Activated naive CD8-positive, alpha-beta T cell treated with anti-CD3 and anti-CD28 coated beads for 36 hours (primary cell): ENCODE results near the gene AUH. TPM values are rescaled to one million over a fixed set of nuclear protein-coding genes. Genes with fewer than 3 reads are reported as not detected.

Experiments used
- DNase-seq: peaks from one replicate; pipeline ENCODE4 v3.0.0; 2021
- H3K27ac Mint-ChIP-seq: one replicate; pipeline ENCODE4 v1.8.0; 2022; ENCODE audit warnings: mild to moderate bottlenecking, moderate library complexity, mixed read lengths
- H3K27me3 Mint-ChIP-seq: one replicate; pipeline ENCODE4 v1.8.0; 2022; ENCODE audit warnings: mild to moderate bottlenecking, mixed read lengths
- H3K36me3 Mint-ChIP-seq: one replicate; pipeline ENCODE4 v1.8.0; 2021; ENCODE audit warnings: mild to moderate bottlenecking, mixed read lengths
- H3K4me1 Mint-ChIP-seq: one replicate; pipeline ENCODE4 v1.8.0; 2021; ENCODE audit warnings: mixed read lengths
- H3K4me3 Mint-ChIP-seq: one replicate; pipeline ENCODE4 v1.8.0; 2022; ENCODE audit warnings: mild to moderate bottlenecking, moderate library complexity, mixed read lengths
- H3K9me3 Mint-ChIP-seq: one replicate; pipeline ENCODE4 v1.8.0; 2022; ENCODE audit warnings: mixed read lengths
- total RNA-seq, 2 experiments: library from RNA; stranded (reverse); gene quantifications; one replicate each; pipeline ENCODE4 v1.2.3, GENCODE V29; 2021

AUH gene
- total RNA-seq, 2 experiments from 2014 or later, result 12.4 to 13.2 TPM

DNA sequence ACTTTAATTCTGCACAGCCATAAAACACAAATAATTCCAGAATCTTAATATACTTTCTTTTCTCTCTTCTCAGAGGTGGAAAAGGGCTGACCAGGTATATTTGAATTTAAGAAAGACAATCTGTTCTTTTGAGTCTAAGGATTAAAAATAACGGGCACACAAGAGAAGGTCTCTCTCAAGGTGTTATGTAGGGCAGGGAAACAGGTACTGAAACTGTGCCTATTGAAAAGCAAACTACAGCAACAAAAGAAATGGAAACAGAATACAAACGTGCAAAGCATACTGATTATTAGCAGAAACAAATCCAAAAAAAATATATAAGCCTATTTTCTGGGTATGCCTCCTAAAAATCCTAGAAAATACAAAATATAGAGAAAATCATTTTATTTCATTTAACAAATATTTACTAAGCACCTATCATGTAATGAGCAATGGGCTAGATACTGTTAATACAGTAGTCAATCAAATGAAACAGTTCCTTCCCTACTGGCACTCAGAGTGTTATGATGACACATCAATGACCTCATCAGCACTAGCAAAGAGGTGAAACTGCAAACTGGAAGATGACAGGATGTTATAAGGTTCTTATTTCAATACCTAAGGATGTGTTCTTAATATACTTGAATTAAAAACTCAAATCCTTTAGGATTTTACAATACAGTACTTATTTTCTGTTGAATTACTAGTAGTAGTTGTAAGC, 87.7 kb downstream of the AUH start:
- DNase-seq, result no peak
- Mint-ChIP-seq H3K9me3 (no peaks in the 10 kb centered on the region), H3K4me1 (peaks cover 12% of the 10 kb centered on the region), H3K27me3 (no peaks in the 10 kb centered on the region), H3K4me3 (no peak overlapping the region), H3K36me3 (peaks cover 5% of the 10 kb centered on the region), H3K27ac (no peak overlapping the region)

DNA sequence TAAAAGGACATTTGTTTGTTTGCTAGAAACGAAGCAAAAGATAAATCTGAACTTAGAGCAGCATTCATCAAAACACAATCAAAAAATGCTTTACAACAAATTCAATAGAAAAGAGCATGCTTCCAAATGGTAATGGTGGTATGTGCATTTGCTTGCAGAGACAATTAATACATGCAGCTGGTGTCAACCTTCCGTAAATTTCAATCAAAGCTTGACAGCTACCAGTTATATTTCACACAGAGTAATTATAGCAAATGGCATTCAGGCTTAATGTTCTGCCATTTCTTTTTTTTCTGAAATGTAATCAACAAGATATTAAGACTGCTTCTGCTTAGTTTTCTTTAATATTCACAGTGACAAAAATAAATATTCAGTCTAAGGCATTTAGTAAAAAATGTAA, 90.6 kb downstream of the AUH start:
- H3K27ac Mint-ChIP-seq, result no peak overlapping the region
- H3K9me3 Mint-ChIP-seq, result no peaks in the 10 kb centered on the region
- no peaks in the 10 kb centered on the region for H3K27me3 Mint-ChIP-seq
- no peak overlapping the region for H3K4me3 Mint-ChIP-seq
- peaks cover 12% of the 10 kb centered on the region for H3K4me1 Mint-ChIP-seq
- H3K36me3 Mint-ChIP-seq, result peaks cover 10% of the 10 kb centered on the region
- no peak for DNase-seq

DNA sequence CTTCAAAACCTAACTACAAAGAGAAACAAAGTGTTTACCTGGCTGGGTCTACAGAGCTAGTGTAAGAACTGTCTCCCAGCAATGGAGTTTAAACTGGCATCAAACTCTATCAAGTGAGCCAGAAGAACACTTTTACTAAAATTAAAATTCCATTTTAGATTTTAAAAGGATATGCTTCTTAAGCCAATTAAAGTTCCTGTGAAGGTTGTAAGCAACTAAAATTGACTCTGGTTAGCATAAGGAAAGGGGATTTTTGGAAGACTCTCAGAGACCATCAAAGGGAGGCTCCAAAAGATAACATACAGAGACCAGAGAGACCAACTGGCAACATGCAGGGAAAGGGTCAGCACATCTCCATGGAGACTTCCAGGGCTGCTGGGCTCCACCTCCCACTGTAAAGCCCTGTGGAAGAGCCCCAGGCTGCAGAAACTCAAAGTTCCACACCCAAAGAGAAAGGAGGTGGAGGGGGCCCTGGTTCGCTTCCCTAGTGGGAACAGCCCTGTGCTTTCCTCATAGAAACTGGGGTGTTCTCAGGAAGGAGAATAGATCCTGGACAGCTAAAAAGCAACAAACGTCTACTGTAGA, 91.7 kb downstream of the AUH start:
- peaks cover 11% of the 10 kb centered on the region for H3K4me1 Mint-ChIP-seq
- peaks cover 3% of the 10 kb centered on the region for H3K9me3 Mint-ChIP-seq
- no peak overlapping the region for H3K4me3 Mint-ChIP-seq
- no peak overlapping the region for H3K27ac Mint-ChIP-seq
- no peak for DNase-seq
- no peaks in the 10 kb centered on the region for H3K27me3 Mint-ChIP-seq
- H3K36me3 Mint-ChIP-seq, result peaks cover 17% of the 10 kb centered on the region

DNA sequence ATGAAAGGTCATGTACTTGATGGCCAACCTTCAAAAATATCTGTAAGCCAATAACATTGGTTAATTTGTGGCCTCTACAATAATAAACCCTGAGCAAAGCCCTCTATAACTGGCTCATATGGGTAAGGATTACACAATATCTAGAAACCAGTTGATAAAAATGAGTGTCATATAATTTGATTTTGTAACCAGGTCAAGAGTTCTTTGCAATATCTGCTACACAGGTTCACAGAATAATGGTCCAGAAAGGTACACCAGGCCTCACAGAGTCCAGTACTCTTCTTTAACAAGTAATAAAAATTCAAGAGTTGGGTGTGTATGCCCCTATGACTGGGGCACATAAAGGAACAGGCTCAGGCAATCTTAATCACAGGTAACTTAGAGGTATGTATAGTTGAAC, 95.3 kb downstream of the AUH start:
- Mint-ChIP-seq H3K27me3 (no peaks in the 10 kb centered on the region), H3K9me3 (peaks cover 13% of the 10 kb centered on the region), H3K27ac (no peak overlapping the region), H3K4me3 (no peak overlapping the region), H3K4me1 (peaks cover 2% of the 10 kb centered on the region), H3K36me3 (peaks cover 33% of the 10 kb centered on the region)
- DNase-seq, result no peak

DNA sequence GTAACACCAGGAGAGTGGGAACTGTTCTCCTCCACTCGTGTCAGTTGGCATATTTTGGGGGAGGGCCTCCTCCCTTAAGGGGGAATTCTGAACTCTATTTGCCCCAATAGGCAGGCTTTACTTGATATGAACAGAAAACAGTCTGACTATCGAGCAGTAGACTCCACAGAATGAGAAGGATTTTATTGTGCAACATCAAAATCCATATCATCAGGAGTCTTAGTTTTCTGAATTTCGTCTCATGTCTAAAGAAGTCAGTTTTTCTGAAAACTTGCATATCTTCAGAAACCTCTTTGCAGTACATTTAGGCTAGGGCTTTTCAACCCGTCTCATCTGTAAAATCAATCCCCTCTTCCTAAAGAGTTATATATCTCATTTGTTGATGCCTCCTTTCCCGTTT, 96.2 kb downstream of the AUH start:
- Mint-ChIP-seq H3K4me3 (no peak overlapping the region), H3K9me3 (peaks cover 13% of the 10 kb centered on the region), H3K27me3 (no peaks in the 10 kb centered on the region), H3K27ac (no peak overlapping the region), H3K4me1 (peaks cover 3% of the 10 kb centered on the region), H3K36me3 (peaks cover 37% of the 10 kb centered on the region)
- DNase-seq, result no peak

DNA sequence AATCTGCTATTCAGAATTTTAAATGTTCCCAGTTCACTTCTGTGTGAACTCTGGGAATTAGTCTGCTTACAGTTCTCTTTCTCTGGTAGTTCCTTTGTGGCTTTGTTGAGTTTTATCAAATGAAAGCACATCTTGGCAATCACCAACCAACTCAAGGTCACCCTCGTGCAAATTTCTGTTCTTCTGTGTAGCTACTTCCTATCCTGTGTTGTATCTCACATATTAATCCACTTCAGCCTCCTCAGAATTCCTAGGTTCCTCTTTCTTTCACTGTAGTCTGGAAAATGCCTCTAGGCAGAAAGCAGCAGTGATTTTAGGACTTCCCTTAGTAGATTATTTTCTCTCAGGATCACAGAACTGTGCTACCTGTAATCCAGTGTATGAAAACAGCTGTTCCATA, 100.3 kb downstream of the AUH start:
- Mint-ChIP-seq H3K9me3 (peaks cover 13% of the 10 kb centered on the region), H3K27ac (no peak overlapping the region), H3K4me3 (no peak overlapping the region), H3K36me3 (peaks cover 27% of the 10 kb centered on the region), H3K27me3 (no peaks in the 10 kb centered on the region), H3K4me1 (peaks cover 3% of the 10 kb centered on the region)
- no peak for DNase-seq

DNA sequence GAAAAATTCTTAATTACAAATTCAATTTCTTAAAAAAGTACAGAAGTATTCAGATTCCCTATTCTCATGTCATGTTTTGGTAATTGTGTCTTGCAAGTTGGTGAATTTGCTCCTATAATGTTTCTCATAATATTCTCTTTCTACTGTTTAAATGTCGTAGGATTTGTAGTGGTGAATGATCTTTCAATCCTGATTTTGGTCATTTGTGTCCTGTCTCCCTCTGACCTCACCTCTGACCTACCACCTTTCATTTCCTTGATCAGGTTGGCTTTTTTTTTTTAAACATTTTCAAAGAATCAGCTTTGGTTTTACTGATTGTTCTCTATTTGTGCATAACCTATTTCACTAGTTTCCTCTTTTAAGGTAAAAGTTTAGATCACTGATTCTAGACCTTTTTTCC, 102.6 kb downstream of the AUH start:
- Mint-ChIP-seq H3K4me3 (no peak overlapping the region), H3K27ac (no peak overlapping the region), H3K9me3 (peaks cover 4% of the 10 kb centered on the region), H3K36me3 (peaks cover 11% of the 10 kb centered on the region), H3K4me1 (peaks cover 9% of the 10 kb centered on the region), H3K27me3 (no peaks in the 10 kb centered on the region)
- no peak for DNase-seq

DNA sequence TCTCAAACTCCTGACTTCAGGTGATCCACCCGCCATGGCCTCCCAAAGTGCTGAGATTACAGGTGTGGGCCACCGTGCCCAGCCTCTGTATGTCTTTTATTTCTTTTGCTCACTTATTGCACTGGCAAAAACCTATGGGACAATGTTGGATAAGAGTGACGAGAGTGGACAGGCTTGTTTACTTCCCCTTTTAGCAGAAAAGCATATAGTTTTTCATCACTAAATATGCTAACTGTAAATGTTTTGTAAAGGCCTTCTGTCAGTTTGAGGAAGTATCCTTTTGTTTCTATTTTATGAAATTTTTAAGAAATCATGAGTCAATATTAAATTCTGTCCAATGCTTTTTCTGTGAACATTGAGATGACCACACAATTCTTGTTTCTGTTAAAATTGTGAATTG, 103.3 kb downstream of the AUH start:
- Mint-ChIP-seq H3K27me3 (no peaks in the 10 kb centered on the region), H3K27ac (peak overlapping the region; percentile 34), H3K4me3 (no peak overlapping the region), H3K4me1 (peaks cover 11% of the 10 kb centered on the region), H3K36me3 (peaks cover 8% of the 10 kb centered on the region), H3K9me3 (no peaks in the 10 kb centered on the region)
- no peak for DNase-seq

DNA sequence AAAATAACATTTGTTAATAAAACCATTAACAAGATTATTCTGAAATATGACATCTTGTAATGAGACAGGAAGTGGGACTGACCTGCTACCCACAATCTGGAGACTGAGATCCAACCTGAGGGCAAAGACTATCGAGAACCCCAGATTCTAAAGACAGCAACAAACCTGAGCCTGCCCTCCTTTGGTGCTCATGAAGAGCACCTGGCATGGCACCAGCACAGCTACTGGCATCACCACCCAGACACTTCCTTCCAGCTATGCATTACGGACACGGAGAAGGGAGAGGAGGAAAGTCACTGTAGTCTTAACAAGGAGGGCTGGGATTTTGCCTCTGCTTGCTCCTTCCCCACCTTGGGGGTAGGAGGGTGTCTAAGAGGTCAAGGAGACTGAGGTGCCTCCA, 105.5 kb downstream of the AUH start:
- Mint-ChIP-seq H3K4me1 (peaks cover 8% of the 10 kb centered on the region), H3K4me3 (no peak overlapping the region), H3K27ac (no peak overlapping the region), H3K27me3 (no peaks in the 10 kb centered on the region), H3K9me3 (no peaks in the 10 kb centered on the region), H3K36me3 (peaks cover 2% of the 10 kb centered on the region)
- DNase-seq, result no peak

DNA sequence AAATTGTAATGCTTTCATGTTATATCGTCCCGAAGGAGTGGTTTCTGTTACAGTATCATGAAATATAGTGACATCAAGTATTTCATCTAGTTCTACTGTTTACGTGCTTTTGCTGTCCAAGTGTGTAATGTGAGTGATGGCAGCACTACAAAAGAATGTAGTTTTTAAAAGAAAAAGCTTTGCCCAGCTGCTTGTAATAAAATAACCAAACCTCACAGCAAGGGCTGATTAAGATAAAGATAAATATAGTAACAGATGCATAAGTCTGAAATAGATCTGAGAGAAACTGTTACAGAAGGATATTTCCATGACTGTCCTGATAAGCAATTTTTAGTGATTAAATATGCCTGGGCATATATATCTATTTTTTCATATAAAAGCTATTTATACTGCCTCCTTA, 106.4 kb downstream of the AUH start:
- H3K4me1 Mint-ChIP-seq, result peaks cover 8% of the 10 kb centered on the region
- H3K4me3 Mint-ChIP-seq, result no peak overlapping the region
- no peak for DNase-seq
- no peaks in the 10 kb centered on the region for H3K9me3 Mint-ChIP-seq
- no peaks in the 10 kb centered on the region for H3K27me3 Mint-ChIP-seq
- H3K27ac Mint-ChIP-seq, result no peak overlapping the region
- H3K36me3 Mint-ChIP-seq, result no peaks in the 10 kb centered on the region

DNA sequence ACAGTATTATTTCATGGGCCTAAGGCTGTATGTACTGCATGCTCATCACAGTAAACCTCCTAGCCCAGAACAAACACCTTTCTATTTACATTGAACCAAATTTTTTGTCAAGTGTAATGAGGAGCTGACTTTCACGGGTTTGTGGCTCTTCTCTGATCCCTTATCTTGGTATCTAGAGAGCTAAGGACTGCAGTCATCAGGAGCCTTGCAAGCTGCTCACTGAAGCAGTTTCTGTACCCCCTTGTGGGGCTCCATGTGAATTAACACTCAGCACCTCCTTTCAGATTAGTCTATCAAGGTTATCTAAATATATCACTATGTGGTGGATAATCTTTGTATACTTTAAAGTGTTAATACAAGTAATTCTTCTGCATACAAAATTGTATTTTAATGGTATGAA, 108.2 kb downstream of the AUH start:
- Mint-ChIP-seq H3K27ac (no peak overlapping the region), H3K9me3 (no peaks in the 10 kb centered on the region), H3K4me1 (peaks cover 8% of the 10 kb centered on the region), H3K27me3 (no peaks in the 10 kb centered on the region), H3K36me3 (no peaks in the 10 kb centered on the region), H3K4me3 (no peak overlapping the region)
- DNase-seq, result no peak

DNA sequence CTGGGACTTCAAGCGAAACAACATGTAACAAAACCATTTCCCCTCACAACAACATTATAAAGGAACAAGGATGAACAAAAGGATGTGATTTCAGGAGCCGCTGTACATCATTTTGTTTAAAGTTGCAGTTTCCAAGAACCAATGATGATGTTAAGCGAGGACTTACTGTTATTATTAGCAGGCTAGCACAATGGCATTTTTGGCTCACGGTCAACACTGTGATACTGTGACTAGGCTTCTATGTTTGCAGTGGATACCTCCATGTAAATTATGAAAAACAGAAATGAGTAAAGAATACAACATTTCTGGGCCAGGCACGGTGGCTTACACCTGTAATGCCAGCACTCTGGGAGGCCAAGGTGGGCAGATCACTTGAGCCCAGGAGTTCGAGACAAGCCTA, 113.0 kb downstream of the AUH start:
- Mint-ChIP-seq H3K9me3 (no peaks in the 10 kb centered on the region), H3K4me3 (no peak overlapping the region), H3K36me3 (no peaks in the 10 kb centered on the region), H3K4me1 (peaks cover 14% of the 10 kb centered on the region), H3K27ac (no peak overlapping the region), H3K27me3 (no peaks in the 10 kb centered on the region)
- no peak for DNase-seq

DNA sequence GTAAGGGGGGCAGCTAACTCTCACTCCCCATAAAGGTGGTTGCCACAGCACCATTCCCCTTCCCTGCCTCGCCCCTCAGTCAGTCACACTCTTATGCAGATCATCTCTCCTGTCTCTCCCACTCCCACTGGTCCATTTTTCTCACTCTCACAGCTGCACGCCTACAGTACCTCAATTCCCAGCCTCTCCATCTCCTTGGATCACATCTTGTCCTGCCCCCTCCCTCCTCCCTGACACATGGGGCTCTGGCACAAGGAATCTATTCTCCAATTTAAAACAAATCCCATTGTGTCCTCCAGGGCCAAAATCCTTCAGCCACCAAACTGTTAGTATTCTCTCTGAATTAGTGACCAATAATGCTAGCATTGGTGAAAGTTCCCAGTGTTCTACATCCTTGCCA, 114.4 kb downstream of the AUH start:
- Mint-ChIP-seq H3K9me3 (no peaks in the 10 kb centered on the region), H3K27ac (no peak overlapping the region), H3K4me1 (peaks cover 14% of the 10 kb centered on the region), H3K27me3 (no peaks in the 10 kb centered on the region), H3K4me3 (no peak overlapping the region), H3K36me3 (peaks cover under 1% of the 10 kb centered on the region)
- DNase-seq, result no peak

DNA sequence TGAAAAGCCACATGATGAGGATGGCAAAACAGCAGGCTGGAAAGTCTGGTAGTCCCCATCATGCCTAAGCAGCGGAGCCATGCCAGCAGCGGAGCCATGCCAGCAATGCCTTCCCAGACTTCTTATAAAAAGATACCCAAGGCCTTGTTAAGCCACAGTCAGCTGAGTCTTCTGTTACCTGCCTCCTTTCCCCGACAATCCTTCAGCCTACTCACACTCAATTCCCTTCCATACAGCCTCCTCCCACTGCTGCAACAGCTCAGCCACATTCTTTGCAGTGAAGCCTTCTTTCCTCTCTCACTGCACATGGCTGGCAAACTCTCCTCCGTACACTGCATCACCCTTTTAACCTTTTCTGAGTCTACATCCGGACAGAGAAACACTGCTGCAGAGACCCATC, 114.9 kb downstream of the AUH start:
- no peaks in the 10 kb centered on the region for H3K27me3 Mint-ChIP-seq
- H3K36me3 Mint-ChIP-seq, result peaks cover 2% of the 10 kb centered on the region
- no peaks in the 10 kb centered on the region for H3K9me3 Mint-ChIP-seq
- H3K4me1 Mint-ChIP-seq, result peaks cover 14% of the 10 kb centered on the region
- DNase-seq, result no peak
- H3K27ac Mint-ChIP-seq, result no peak overlapping the region
- no peak overlapping the region for H3K4me3 Mint-ChIP-seq

DNA sequence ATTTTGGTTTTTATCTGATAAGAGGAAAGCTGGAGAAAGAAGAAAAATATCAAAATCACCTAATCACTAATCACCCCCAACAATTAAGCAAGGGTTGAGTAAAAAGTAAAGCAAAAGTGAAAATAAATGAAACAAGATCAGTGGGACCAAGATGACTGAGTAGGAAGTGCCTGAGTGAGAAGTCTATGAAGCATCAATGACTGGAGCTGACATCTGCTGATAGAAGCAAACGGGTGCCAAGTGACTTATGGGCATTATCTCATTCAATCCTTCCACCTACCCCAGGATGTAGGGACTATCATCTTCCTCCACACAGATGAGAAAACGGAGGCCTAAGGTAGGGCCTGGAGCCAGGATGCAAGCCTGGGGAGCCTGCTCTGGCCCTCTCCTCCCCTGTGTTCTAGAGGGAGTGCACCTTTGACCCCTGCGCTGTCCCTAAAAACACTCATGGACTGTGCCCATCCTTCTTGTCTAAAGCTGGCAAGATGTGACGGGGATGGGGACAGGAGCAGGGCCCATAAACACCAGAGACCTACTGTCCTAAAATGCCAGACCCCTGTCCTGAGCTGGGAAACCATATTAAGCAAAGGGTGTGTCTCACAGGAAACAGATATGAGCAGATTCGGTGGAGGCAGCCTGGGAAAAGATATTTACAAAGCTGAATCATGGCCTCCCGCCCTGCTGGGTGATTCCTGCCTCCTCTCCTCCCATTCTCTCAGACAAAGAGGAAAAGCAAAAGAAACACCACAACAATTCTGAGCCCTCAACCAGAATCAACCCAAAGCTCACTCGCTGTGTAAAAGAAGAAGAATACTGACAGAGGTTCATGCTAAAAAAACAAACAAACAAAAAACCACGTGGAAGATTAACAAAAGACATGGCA, 116.0 kb downstream of the AUH start:
- peaks cover 2% of the 10 kb centered on the region for H3K36me3 Mint-ChIP-seq
- H3K27ac Mint-ChIP-seq, result peak overlapping the region; percentile 74
- no peak overlapping the region for H3K4me3 Mint-ChIP-seq
- DNase-seq, result no peak
- H3K4me1 Mint-ChIP-seq, result peaks cover 14% of the 10 kb centered on the region
- no peaks in the 10 kb centered on the region for H3K27me3 Mint-ChIP-seq
- no peaks in the 10 kb centered on the region for H3K9me3 Mint-ChIP-seq
